ENCODE data around the gene ARL1. TPM values are rescaled to one million over a fixed set of nuclear protein-coding genes. Genes with fewer than 3 reads are reported as not detected.

Gene ARL1
- total RNA-seq (2022; extraction: Qiagen RNA extraction; ENCODE audit: low read depth), result 54.1 to 69.5 TPM (median 64.2 TPM) in 5 replicates

GRCh38 chr12:101407436-101408345 lies at the start of gene ARL1:
Gene ARL1 (minus strand): TSS chr12:101407772. CDS start chr12:101407645, 127 bp downstream.

Other genes starting within 250 kb of the ARL1 start
- not detected in 5 replicates for gene SLC5A8, start 197.5 kb downstream of the ARL1 start, total RNA-seq (2022; extraction: Qiagen RNA extraction; ENCODE audit: low read depth)
- gene UTP20, start 127.7 kb downstream of the ARL1 start, total RNA-seq (2022; extraction: Qiagen RNA extraction; ENCODE audit: low read depth), result 13.5 to 17.5 TPM (median 16.3 TPM) in 5 replicates
- not detected in 5 replicates for gene SPIC, start 67.6 kb upstream of the ARL1 start, total RNA-seq (2022; extraction: Qiagen RNA extraction; ENCODE audit: low read depth)
- not detected in 5 replicates for gene MYBPC1, start 187.2 kb upstream of the ARL1 start, total RNA-seq (2022; extraction: Qiagen RNA extraction; ENCODE audit: low read depth)

All from A549 treated with GW870086 at 1 μM for 4 hours (cell line).